ENCODE measurements around the gene ATP10A. TPM values are rescaled to one million over a fixed set of nuclear protein-coding genes. Genes with fewer than 3 reads are reported as not detected.

ATP10A gene
- polyA plus RNA-seq, 1 of the 3 experiments (the other 2 are of a cell fraction), result not detected

GRCh38 chr15:25778161-25778560 lies 85.0 kb downstream of the ATP10A start:
- POLR2A ChIA-PET, result no interaction called here
- no peaks in the 10 kb centered on the region for H3K36me3 ChIP-seq (replicated peaks in 1 of 2; ENCODE audit: control insufficient read depth in 1 of 2, insufficient read depth in 2 of 2, low read length in 1 of 2)
- no peaks in the 10 kb centered on the region for H3K9me3 ChIP-seq
- no peaks in the 10 kb centered on the region for H3K9me2 ChIP-seq
- CTCF ChIA-PET, result no interaction called here
- H3K4me2 ChIP-seq, result no peak overlapping the region
- TF ChIP-seq, protein P1, sequence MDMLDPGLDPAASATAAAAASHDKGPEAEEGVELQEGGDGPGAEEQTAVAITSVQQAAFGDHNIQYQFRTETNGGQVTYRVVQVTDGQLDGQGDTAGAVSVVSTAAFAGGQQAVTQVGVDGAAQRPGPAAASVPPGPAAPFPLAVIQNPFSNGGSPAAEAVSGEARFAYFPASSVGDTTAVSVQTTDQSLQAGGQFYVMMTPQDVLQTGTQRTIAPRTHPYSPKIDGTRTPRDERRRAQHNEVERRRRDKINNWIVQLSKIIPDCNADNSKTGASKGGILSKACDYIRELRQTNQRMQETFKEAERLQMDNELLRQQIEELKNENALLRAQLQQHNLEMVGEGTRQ (IDR thresholded peaks at IDR 0.05; ENCODE audit: borderline replicate concordance, low read depth, low read length), result no peak
- no peaks in the 10 kb centered on the region for H3F3A ChIP-seq (replicated peaks; ENCODE audit: insufficient read depth)
- no peaks in the 10 kb centered on the region for H4K20me1 ChIP-seq (ENCODE audit: insufficient read depth)
- no peak overlapping the region for H3K4me3 ChIP-seq (ENCODE audit: low read depth in 2 of 2, low read length in 1 of 2)
- no peaks in the 10 kb centered on the region for H3K79me2 ChIP-seq (ENCODE audit: insufficient read depth)
- no peak overlapping the region for H3K9ac ChIP-seq
- no peaks in the 10 kb centered on the region for H3K4me1 ChIP-seq (ENCODE audit: control insufficient read depth in 1 of 2, insufficient read depth in 2 of 2, low read depth in 1 of 2, low read length in 1 of 2)
- 15% methylated on average over 1 of the region's 1 CpG for WGBS (ENCODE audit: low lambda C conversion rate)
- no peak overlapping the region for H3K27ac ChIP-seq (ENCODE audit: low read depth in 2 of 2, low read length in 1 of 2)
- H3K27me3 ChIP-seq (ENCODE audit: insufficient read depth), result no peaks in the 10 kb centered on the region
- no peak overlapping the region for H2AFZ ChIP-seq (ENCODE audit: low read depth)
- DNase-seq, result no peak

DNA sequence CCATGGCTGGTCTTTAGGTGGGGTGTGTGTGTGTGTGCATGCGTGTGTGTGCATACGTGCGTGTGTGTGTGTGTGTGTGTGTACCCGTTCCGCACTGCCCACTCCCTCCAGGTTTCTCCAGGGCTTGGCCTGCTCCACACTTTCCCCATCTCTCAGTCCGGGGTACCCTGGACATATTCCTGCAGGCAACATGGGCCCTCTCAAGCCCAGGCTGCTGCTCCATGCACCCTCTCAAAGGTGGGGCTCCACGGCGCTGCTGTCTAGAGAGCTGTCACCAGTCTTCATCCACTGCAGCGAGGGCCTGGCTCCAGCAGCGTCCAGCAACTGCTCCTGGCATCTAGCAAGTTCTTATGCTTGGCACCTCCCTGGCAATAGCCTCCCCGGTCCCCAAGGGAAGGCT lies 86.1 kb downstream of the ATP10A start:
- no peaks in the 10 kb centered on the region for H3K79me2 ChIP-seq (ENCODE audit: insufficient read depth)
- WGBS (ENCODE audit: low lambda C conversion rate), result 63% methylated on average over 8 of the region's 11 CpGs
- CTCF ChIA-PET, result no interaction called here

More for the DNA sequence above, 86.1 kb downstream of the ATP10A start:
- H3K4me3 ChIP-seq (ENCODE audit: low read depth in 2 of 2, low read length in 1 of 2), result no peak overlapping the region
- H3K36me3 ChIP-seq (replicated peaks in 1 of 2; ENCODE audit: control insufficient read depth in 1 of 2, insufficient read depth in 2 of 2, low read length in 1 of 2), result no peaks in the 10 kb centered on the region
- H3K9me3 ChIP-seq, result no peaks in the 10 kb centered on the region
- POLR2A ChIA-PET, result no interaction called here
- no peak for DNase-seq
- no peaks in the 10 kb centered on the region for H4K20me1 ChIP-seq (ENCODE audit: insufficient read depth)
- no peak overlapping the region for H3K4me2 ChIP-seq
- H3K27ac ChIP-seq (ENCODE audit: low read depth in 2 of 2, low read length in 1 of 2), result no peak overlapping the region
- no peak overlapping the region for H3K9ac ChIP-seq
- H3K4me1 ChIP-seq (ENCODE audit: control insufficient read depth in 1 of 2, insufficient read depth in 2 of 2, low read depth in 1 of 2, low read length in 1 of 2), result no peaks in the 10 kb centered on the region
- H3K9me2 ChIP-seq, result no peaks in the 10 kb centered on the region
- H2AFZ ChIP-seq (ENCODE audit: low read depth), result no peak overlapping the region
- H3F3A ChIP-seq (replicated peaks; ENCODE audit: insufficient read depth), result no peaks in the 10 kb centered on the region
- H3K27me3 ChIP-seq (ENCODE audit: insufficient read depth), result no peaks in the 10 kb centered on the region
- no peak for TF ChIP-seq FOSL2 (IDR thresholded peaks at IDR 0.05; ENCODE audit: borderline replicate concordance, low read depth)
- TF ChIP-seq USF1 (IDR thresholded peaks at IDR 0.05; ENCODE audit: borderline replicate concordance, low read depth), result no peak
- TF ChIP-seq, protein P2, sequence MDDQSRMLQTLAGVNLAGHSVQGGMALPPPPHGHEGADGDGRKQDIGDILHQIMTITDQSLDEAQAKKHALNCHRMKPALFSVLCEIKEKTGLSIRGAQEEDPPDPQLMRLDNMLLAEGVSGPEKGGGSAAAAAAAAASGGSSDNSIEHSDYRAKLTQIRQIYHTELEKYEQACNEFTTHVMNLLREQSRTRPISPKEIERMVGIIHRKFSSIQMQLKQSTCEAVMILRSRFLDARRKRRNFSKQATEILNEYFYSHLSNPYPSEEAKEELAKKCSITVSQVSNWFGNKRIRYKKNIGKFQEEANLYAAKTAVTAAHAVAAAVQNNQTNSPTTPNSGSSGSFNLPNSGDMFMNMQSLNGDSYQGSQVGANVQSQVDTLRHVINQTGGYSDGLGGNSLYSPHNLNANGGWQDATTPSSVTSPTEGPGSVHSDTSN (IDR thresholded peaks at IDR 0.05), result no peak
- no peak for TF ChIP-seq ELF1 (IDR thresholded peaks at IDR 0.05)
- no peak for TF ChIP-seq TCF12 (IDR thresholded peaks at IDR 0.05)
- no peak for TF ChIP-seq FOXM1 (IDR thresholded peaks at IDR 0.05; ENCODE audit: low read depth)
- no peak for TF ChIP-seq SMC3 (IDR thresholded peaks at IDR 0.05; ENCODE audit: low read depth, low read length)
- TF ChIP-seq RAD21 (IDR thresholded peaks at IDR 0.05; ENCODE audit: low read length), result no peak
- TF ChIP-seq, protein P3, sequence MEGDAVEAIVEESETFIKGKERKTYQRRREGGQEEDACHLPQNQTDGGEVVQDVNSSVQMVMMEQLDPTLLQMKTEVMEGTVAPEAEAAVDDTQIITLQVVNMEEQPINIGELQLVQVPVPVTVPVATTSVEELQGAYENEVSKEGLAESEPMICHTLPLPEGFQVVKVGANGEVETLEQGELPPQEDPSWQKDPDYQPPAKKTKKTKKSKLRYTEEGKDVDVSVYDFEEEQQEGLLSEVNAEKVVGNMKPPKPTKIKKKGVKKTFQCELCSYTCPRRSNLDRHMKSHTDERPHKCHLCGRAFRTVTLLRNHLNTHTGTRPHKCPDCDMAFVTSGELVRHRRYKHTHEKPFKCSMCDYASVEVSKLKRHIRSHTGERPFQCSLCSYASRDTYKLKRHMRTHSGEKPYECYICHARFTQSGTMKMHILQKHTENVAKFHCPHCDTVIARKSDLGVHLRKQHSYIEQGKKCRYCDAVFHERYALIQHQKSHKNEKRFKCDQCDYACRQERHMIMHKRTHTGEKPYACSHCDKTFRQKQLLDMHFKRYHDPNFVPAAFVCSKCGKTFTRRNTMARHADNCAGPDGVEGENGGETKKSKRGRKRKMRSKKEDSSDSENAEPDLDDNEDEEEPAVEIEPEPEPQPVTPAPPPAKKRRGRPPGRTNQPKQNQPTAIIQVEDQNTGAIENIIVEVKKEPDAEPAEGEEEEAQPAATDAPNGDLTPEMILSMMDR (IDR thresholded peaks at IDR 0.05), result no peak
- no peak for TF ChIP-seq NRF1 (IDR thresholded peaks at IDR 0.05; ENCODE audit: low read depth, low read length)
- TF ChIP-seq EP300 (IDR thresholded peaks at IDR 0.05; ENCODE audit: borderline replicate concordance in 1 of 2, low read depth in 1 of 2, low read length in 1 of 2), result no peak
- TF ChIP-seq GATA2 (CRISPR knock-in tag; IDR thresholded peaks at IDR 0.05), result no peak
- TF ChIP-seq RXRA (IDR thresholded peaks at IDR 0.05; ENCODE audit: borderline replicate concordance, low read depth), result no peak
- TF ChIP-seq MXI1 (IDR thresholded peaks at IDR 0.05; ENCODE audit: low read depth, low read length), result no peak
- TF ChIP-seq EZH2phosphoT487 (IDR thresholded peaks at IDR 0.05; ENCODE audit: borderline replicate concordance, low read depth), result no peak
